NCI-H69 (cell line): ENCODE measurements around the gene PPP1CC.

Source experiments
- DNase-seq: peaks from one replicate; lab custom pipeline; 2025; lab: John Stamatoyannopoulos, UW

Gene PPP1CC

DNA sequence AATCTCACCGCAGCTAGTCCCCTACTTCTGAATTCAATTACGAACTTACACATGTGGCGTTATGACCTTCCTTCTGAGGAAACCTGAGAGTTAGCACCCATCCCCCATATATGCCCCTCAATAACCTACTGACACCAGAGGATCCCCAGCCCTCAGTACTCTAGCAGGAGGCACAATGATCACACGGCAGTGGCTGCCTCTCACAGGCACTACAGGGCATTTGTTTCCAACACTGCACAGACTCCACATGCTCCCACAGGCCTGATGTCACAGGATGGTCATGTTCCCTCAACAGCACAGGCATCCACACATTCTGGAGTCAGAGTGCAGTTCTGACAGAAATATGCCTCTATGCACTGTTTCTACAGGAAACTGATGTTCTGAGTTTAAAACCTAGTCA, 17.4 kb downstream of the PPP1CC start:
- DNase-seq = no peak

DNA sequence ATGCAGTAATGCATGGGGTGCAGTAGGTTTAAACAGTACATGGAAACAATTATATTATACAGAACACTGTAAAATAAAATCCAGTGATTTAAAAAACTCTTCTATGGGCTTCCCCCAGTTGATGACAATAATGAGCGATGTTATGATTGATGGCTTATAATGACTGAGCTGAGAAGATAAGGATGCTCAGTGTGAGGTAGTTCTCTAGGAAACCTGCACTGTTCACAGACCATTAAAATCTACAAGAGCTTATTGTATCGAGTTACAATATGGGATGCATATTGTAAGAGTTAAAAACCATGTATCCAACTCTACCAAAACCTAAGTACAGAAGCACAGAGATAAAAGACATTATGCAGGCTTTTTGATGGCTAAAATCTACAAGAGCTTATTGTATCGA, 19.8 kb downstream of the PPP1CC start:
- DNase-seq = peak; percentile 53

DNA sequence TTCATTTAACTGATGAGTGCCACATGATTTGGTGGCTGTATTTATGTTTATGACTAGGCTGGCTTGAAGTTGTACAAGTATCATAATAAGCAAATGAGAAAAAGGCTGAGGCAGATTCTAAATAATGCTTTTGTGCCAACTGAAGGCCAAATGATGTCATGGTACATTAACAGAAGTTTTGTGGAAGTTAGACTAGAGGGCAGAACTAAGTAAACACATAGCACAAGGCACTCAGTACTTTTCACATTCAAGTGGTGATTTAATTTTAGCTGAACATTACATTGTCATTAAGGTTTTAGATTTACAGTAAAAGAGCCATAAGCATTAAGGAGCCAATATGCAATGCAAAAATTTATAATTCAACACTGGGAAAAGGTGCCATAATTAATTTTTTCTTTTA, 21.1 kb downstream of the PPP1CC start:
- DNase-seq = peak; percentile 63

DNA sequence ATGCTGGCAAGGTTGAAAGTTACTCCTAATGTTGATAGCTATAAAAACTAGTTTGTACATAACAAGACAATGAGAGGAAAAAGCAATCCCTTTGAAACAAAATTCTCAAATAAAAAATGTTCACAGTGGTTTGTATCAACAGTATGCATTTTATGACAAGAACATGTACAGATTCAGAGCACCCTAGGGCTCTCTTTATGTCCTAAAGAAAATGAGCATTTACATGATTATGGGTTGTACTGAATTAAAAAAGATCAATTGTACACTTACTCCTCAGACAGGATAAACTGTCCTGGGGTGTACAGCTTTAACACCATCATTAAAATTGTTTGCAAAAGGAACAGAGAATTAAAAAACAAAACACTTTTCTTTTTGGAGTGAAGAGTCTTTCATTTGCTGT, 22.2 kb downstream of the PPP1CC start:
- DNase-seq = peak; percentile 84

DNA sequence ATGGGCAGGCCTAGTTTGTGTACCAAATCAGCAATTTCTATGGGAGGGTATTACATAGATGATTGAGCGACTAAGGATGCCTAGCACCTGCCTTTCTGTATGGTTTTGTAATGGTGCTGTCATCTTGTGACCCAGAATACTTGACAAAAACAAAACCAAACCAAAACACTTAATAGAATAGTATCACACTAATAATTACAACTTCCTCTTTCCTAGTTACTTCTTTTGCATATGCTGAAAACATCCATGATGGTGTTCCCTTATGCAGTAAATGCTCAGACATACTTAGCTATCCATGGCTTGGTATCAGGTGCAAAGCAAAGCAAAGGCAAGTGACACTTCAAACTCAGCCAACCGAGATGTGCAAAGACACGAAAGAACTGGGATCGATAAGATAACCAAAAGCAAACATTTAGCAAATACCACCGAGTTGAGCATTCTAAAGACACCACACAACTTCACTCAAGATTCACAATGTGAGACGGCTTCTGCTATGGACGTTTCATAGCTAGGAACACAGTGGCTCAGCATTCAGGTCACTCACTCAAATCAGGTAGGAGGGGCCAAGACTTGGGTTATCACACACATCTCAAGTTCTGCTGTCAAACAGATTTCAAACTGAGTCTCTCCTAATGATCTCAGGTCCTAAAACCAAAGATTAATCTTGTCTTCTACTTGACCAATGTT, 24.3 kb downstream of the PPP1CC start:
- DNase-seq = no peak

DNA sequence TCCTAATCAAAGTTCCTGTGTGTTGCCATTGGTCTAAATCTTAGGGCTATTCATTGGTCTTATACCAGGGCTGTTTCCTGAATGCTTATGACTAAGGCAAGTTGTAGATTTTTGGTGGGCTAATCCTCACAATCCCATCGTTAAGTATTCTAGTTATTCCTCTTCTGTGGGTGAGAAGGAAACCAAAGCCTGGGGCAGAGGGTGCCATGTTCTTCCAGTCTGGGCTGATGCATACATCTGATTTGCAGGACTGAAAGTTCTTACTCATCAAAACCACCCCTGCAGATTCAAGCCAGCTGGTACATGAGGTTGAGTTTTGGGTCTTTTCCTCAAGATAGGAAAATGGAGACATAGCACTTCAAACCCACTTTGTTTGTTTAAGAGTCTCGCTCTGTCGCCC, 25.7 kb downstream of the PPP1CC start:
- no peak for DNase-seq

DNA sequence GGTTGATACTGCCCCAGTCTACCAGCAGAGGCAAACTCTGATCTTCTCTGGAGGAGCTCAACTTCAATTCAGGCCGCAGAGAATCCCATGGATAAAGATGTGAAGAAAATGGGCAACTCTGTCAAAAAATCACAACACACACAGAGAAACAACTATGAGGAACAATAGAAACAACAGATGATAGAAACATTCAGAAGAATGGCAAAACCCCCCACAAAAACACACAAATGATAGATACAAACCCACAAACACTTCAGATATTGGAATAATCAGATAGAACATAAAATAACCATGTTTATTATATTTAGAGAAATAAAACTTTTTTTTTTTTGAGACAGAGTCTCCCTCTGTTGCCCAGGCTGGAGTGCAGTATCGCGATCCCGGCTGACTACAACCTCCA, 33.8 kb downstream of the PPP1CC start:
- no peak for DNase-seq

DNA sequence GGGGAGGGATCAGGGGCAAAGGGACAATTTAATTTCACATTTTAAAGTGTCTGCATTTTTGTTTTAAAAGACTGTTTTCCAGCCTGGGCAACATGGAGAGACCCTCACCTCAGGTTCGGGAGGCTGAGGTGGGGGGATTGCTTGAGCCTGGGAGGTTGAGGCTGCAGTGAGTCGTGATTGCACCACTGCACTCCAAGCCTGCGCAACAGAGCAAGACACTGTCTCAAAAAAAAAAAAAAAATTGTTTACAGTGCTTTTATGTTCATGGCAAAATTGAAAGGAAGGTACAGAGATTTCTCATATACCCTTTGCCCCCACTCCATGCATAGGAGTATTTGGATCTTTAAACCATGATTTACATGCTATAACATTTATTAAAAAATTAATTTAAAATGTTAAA, 37.4 kb downstream of the PPP1CC start:
- DNase-seq = no peak

DNA sequence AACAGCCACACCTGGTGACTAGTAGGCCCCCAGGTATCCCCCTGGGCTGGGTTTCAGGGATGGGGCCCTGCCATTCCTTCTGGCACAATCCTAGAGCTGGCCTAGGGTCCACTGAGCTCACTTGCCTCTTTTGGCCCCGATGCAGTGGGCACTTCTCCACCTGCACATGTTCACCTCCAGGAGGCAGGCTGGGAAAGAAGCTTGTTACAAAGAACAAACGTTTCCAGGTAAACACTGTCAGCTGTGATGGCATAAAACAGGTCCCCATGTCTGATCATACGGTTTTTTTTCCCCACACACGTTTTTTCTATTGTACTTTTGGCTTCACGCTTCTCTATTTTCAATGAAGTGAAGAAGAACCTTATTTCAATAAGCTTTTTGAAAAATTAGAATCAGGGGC, 37.9 kb downstream of the PPP1CC start:
- DNase-seq = peak; percentile 85

DNA sequence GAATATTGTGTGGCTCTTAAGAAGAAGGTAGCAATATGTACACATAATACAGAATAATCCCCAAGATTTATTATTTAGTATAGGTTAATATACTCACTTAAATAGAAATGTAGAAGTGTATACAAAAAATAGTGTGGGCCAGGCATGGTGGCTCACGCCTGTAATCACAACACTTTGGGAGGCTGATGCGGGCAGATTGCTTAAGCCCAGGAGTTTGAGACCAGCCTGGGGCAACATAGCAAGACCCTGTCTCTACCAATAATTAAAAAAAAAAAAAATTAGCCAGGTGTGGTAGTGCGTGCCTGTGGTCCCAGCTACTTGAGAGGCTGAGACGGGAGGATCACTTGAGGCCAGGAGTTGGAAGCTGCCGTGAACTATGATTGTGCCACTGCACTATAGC, 38.5 kb downstream of the PPP1CC start:
- no peak for DNase-seq

DNA sequence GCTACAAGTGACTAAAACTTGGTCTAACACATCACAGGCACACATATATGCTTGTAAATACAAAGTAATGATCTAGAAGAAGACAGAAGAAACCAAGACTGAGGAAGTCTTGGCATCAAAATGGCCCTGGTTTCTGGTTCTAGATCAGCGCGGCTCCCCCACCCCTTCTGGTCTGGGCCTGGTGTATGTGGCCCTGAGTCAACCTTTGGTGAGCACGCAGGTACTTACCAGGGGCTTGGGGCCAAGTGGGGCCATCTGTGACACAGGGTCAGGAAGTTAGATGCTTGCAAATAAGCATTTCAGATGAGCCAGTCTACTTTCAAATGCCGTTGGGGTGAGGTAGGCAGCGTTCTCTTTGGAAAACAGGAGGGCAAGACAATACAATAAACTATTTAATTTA, 40.6 kb downstream of the PPP1CC start:
- no peak for DNase-seq

DNA sequence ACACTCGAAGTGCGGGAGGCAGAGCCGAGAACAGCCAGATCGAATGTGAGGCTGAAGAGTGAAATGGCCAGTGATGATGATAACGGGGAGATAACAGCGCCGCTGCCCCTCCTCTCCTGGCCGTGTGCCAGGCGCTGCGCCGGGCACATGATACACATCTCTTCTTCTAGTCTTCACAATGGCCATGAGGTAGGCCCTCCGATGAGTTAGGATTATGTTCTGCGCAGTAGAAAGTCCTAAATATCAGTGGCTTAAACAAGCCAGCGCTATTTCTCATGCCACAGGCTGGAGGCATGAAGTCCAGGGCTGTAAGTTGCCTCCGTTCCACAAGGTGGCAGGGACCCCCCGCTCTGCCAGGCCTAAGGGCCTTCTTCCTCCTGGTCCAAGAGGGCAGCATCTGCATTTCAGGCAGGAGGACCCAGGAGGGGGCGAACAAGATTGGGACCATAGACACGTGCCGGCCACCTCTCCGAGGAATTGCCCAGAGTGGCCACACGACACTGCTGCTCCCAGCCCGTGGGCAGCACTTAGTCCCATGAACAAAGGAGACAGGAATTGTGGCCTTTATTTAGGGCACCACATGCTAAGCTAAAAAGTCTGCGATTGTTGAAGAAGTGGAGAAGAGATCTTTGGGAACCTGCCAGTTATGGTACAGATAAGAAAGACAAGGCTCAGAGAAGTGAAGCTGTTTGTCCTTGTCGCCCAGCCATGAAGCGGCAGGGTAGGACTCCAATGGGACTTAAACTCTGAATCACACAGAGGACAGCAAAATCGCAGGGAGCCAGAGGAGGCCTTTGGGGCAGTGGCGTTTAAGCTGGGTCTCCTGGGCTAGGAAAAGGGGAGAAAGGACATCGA, 42.9 kb downstream of the PPP1CC start:
- DNase-seq = peak; percentile 45

DNA sequence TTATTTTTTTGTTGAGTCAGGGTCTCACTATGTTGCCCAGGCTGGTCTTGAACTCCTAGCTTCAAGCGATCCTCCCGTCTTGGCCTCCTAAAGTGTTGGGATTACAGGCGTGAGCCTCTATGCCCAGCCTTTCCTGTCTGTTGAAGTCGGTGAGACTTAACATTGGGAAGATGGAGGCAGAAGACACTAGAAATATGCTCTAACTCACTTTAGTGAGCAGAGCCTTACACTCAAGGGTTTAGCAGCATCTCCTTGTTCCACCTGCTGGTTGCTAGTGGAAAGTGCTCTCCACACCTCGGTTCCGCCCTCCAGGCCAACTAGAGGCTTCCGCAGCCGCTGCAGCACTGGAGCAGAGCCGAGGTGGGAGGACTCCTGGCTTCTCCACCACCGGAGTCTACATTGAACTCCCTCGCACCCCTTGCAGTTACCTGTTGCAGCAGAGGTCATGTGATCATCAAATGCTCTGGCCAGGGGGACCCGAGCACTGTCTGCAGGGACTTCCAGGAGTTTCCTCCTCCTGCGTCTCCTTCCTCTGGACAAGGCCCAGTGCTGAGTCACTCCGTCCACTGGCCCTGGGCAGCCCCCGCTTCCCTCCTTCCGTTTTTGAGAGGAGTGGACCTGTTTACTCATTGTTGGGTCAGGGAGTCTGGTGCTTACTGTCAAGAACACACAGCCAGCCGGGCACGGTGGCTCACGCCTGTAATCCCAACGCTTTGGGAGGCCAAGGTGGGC, 44.4 kb downstream of the PPP1CC start:
- peak; percentile 83 for DNase-seq

DNA sequence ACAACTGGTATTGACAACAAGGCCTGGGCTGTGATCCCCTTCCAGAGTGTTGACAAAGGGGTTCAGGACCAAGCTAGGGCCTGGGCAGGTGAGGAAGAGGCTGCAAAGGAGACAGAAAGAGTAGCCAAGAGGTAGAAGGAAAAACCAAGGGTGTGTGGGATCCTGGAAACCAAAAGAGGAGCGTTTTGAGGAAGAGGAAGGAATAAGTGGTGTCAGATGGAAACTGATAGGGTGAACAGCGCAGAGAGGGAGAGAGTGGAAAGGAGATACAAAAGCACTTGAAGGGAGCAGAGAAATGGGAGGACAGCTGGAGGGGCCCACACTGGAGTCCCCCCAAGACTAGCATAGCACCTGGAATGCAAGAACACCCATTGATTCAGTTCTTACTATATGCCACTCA, 45.5 kb downstream of the PPP1CC start:
- DNase-seq = no peak

DNA sequence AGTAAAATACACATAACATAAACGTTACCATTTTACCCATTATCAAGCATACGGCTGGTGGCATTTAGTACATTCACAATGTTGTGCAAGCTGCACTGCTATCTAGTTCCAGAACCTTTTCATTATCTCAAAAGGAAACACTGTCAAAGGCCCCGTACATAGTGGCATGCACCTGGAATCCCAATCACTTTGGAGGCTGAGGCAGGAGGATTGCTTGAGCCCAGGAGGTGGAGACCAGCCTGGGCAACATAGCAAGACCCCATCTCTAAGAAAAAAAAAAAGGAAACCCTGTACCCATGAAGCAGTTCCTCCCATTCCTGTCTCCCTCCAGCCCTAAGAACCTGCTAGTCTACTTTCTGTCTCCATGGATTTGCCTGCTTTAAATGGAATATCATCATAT, 46.4 kb downstream of the PPP1CC start:
- DNase-seq = no peak

DNA sequence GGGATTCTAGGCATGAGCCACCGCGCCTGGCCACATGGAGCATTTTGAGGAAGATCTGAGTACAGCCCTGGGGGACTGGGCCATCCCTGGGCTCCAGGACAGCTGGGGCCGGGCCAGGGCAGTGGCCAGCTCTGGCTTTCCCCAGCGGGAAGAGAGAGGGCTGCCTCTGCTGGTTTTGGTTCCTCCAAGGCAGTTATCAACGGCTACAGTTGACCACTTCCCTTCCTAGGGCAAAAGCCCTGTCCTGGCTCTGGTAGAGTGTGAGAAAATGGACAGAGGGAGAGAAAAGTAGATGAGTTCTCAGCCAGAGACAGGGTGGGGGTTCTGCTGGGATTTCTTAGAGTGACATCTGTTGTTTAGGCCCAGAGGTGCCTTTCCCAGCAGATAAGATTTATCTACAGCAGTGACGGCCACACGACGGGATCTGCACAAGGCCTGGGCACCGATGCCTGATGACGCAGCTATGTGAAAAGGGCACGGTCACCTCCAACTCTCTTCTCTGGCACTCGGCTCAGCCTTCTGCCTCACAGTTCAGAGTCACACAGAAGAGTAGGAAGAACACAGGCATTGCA, 48.3 kb downstream of the PPP1CC start:
- DNase-seq = no peak

DNA sequence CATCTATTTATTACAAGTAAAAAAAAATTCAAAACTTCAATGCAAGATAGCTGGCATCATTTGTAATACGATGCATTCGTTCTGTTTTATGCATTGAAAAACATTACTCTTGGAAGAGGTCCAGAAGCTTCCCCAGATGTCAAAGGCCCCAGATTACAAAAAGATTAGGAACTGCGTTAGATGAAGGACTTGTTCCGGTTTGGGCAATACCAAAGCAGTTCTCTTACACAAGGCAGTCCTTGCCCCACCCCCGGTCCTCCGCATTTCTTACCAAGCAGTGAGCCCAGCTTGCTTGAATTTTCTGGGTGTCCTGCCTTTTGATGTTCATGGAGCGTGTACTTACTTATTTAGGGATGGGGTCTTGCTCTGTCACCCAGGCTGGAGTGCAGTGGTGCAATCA, 49.0 kb downstream of the PPP1CC start:
- no peak for DNase-seq

DNA sequence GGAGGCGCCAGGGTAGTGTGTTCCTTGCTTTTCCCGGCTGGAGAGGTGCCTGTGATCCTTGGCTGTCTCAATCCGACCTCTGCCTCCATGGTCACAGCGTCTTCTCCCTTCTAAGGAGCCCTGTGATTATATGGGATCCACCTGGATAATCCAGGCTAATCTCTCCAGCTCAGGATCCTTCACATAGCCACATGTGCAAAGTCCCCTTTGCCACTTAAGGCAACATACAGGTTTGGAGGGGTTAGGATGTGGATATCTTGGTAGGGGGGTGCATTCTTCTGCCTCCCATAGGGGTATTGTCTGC, 52.6 kb downstream of the PPP1CC start:
- no peak for DNase-seq

DNA sequence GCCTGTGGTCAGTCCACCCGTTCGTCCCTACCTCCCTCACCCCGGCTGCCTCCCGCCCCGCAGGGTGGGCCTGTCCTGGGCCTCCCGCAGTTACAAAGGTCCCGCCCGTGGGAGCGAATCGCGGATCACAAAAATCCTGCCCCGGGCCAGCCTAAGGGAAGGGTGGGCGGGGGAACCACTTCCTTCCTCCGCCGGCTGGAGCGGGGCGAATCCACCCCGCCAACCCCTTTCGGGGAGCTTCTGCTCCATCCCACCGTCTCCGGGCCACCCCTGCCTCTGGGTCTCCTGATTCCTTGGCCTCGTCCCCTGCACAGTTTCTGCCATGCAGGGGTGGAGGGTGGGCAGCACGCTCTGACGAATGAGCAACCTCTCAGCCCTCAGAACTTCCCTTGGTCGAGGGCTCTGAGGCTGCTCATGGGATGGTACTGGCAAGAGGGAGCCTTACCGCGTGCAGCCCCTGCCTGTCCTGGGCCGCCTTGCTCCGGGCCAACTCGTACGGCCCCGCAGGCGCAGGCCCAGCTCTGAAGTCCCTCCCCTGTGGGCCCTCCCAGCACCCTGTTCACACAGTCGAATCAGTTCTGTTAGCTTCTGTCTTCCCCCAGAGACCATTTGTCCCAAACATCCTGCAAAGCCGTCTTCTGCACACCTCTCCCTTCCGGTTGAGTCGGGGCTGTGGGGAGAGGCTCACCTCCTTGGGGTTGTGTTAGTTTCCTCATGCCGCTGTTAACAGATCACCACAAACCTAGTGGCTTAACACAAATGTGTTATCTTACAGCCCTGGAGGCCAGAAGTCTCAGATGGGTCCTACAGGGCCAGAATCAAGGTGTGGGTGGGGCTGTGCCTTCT, 53.2 kb downstream of the PPP1CC start:
- DNase-seq = peak; percentile 38

DNA sequence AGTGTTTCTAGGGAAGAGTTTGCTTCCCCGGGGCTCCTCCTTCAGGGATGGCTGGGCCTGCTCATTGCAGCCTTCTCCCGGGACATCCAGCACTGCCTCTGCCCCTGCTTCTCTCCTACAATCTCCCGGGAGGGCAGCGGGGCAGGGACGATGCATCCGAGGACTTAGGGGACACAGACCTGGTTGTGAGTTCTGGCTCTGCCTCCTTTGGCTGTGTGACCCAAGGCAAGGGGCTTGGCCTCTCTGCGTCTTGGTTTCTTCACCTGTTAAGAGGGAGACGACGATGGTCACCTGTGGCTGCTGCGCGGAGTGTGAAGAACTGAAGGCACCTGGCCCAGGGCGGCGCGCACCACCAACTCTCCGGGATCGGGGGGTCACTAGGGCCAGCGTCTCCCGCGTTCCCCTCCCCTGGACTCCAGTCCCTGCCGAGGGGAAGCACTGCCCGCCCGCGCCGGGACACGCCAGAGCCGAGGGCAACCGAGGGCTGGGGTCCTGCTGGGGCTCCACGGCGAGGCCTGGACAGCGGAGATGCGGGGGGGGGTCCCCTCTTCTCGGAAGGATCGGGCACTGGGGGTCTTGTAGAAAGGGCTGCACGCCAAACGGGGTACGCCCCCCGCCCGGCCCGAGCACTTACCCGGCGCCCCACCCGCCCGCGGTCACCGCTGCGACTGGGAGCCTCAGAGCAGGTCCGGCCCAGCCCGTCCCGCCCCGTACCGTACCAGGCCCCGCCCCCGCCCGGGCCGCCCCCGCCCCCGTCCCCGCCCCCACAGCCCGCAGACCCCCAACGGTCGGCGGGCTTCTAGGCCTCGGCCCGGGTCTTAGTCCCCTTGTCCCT, 54.0 kb downstream of the PPP1CC start, which contains the start of gene HVCN1:
HVCN1 (minus strand) TSS at position 670 of the 835 bp plus-strand sequence. CDS start 5,870 bp downstream, outside the sequence.
- no peak for DNase-seq
